Measurements from ENCODE around the gene CLK1. TPM values are rescaled to one million over a fixed set of nuclear protein-coding genes. Genes with fewer than 3 reads are reported as not detected.
A peak's percentile ranks its signal among the peaks of the same experiment; 100 is the strongest.

The CLK1 gene
- total RNA-seq, 2 donors from 2014 or later = 126 to 131 TPM

DNA sequence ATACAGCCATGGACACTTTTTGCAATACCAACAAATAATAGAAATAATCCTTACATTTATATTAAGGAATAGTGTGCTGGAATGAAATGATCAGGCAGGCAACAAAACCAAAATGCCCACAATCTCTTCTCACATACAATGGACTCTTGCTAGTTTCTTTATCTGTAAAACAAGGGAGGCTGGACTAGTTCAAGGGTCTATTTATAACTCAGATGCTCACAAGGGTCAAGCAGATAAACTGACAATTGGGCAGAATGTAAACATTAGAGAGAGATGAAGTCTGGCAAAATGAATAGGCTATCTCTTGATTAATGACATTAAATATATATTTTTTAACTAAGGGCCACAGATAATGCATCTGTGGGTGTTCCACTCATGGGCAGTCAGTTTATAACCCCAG lies 13.0 kb upstream of the CLK1 start:
- no peak for TF ChIP-seq POLR2AphosphoS5 (IDR thresholded peaks at IDR 0.05)
- Histone ChIP-seq H3K4me3 (no peak overlapping the region), H3K9me3 (no peaks in the 10 kb centered on the region), H3K27ac (no peak overlapping the region), H3K36me3 (peaks cover 0 to 5% of the 10 kb centered on the region in 2 donors), H3K4me1 (replicated peaks) (no peaks in the 10 kb centered on the region), H3K27me3 (replicated peaks; ENCODE audit: insufficient read depth) (no peaks in the 10 kb centered on the region)
- DNase-seq (ENCODE audit: low spot score) = no peak
- intact Hi-C loops (cut with DNase I) = no loop called here

DNA sequence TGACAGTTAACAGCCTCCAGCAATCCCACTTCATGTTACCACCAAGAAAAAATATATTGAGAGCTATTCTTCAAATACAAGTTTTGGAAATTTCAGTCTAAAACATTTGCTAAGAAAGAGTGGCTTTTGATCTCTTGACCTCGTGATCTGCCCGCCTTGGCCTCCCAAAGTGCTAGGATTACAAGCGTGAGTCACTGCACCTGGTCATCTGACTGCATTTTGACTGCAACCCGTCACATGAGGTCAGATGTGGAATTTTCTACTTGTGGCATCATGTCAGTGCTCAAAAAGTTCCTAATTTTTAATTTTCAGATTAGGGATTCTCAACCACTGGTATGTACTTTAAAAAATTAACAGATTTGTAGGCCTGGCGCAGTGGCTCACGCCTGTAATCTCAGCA lies 9.1 kb upstream of the CLK1 start:
- peaks cover 0 to 5% of the 10 kb centered on the region in 2 donors for H3K36me3 ChIP-seq
- 97% methylated on average over 6 of the region's 6 CpGs for WGBS
- TF ChIP-seq, protein P1, sequence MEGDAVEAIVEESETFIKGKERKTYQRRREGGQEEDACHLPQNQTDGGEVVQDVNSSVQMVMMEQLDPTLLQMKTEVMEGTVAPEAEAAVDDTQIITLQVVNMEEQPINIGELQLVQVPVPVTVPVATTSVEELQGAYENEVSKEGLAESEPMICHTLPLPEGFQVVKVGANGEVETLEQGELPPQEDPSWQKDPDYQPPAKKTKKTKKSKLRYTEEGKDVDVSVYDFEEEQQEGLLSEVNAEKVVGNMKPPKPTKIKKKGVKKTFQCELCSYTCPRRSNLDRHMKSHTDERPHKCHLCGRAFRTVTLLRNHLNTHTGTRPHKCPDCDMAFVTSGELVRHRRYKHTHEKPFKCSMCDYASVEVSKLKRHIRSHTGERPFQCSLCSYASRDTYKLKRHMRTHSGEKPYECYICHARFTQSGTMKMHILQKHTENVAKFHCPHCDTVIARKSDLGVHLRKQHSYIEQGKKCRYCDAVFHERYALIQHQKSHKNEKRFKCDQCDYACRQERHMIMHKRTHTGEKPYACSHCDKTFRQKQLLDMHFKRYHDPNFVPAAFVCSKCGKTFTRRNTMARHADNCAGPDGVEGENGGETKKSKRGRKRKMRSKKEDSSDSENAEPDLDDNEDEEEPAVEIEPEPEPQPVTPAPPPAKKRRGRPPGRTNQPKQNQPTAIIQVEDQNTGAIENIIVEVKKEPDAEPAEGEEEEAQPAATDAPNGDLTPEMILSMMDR (IDR thresholded peaks at IDR 0.05) = no peak
- TF ChIP-seq POLR2AphosphoS5 (IDR thresholded peaks at IDR 0.05) (no peak), POLR2A (IDR thresholded peaks at IDR 0.05) (no peak)

DNA sequence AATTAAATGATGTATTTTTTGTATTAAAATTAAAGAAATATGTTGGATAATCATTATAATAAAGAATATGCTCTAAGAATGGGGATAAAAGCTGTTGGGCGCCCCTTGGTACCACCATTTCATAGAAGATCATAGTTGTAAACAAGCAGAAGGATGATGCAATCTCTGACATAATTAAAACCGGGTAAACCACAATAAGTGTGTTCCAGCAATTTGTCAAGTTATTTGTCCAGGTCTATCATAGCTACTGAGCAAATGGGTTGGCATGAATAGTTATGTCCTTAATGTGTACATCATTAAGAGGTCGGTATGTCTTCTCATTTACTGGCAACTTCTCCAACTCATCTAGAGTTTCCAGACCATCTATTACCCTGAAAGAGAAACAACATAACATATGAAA lies 6.7 kb upstream of the CLK1 start:
- H3K4me3 ChIP-seq = no peak overlapping the region
- no peaks in the 10 kb centered on the region for H3K4me1 ChIP-seq (replicated peaks)
- intact Hi-C loops (cut with DNase I) = no loop called here
- TF ChIP-seq POLR2A (IDR thresholded peaks at IDR 0.05) = no peak
- TF ChIP-seq, protein P1 (IDR thresholded peaks at IDR 0.05) = no peak
- TF ChIP-seq POLR2AphosphoS5 (IDR thresholded peaks at IDR 0.05) = no peak
- H3K27me3 ChIP-seq (replicated peaks; ENCODE audit: insufficient read depth) = no peaks in the 10 kb centered on the region
- WGBS = 72% methylated on average over 3 of the region's 3 CpGs
- no peak overlapping the region for H3K27ac ChIP-seq
- no peaks in the 10 kb centered on the region for H3K36me3 ChIP-seq
- DNase-seq (ENCODE audit: low spot score) = no peak
- H3K9me3 ChIP-seq = no peaks in the 10 kb centered on the region

More for the DNA sequence above, 9.1 kb upstream of the CLK1 start:
- no peaks in the 10 kb centered on the region for H3K9me3 ChIP-seq
- DNase-seq (ENCODE audit: low spot score) = no peak
- intact Hi-C loops (cut with DNase I) = no loop called here
- H3K4me1 ChIP-seq (replicated peaks) = no peaks in the 10 kb centered on the region
- no peaks in the 10 kb centered on the region for H3K27me3 ChIP-seq (replicated peaks; ENCODE audit: insufficient read depth)
- H3K4me3 ChIP-seq = no peak overlapping the region
- no peak overlapping the region for H3K27ac ChIP-seq

DNA sequence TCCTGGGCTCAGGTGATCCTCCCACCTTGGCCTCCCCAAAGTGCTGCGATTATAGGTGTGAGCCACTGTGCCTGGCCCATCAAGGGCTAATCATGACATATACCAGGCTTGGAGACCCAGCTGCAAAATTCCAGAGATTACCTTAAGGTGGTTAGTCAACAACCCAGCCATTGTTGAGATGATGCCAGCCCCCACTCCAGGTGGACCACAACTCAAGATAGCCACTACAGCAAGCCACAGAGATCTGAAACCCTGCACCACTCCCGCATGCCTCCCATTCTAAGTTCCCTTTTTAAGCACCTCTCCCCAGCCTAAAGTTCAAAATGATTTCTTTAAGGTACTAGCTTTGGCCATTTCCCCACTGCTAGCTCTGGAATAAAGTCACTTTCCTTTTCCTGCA lies 4.6 kb upstream of the CLK1 start:
- intact Hi-C loops (cut with DNase I) = no loop called here
- H3K27ac ChIP-seq = no peak overlapping the region
- 85% methylated on average over 2 of the region's 2 CpGs for WGBS

DNA sequence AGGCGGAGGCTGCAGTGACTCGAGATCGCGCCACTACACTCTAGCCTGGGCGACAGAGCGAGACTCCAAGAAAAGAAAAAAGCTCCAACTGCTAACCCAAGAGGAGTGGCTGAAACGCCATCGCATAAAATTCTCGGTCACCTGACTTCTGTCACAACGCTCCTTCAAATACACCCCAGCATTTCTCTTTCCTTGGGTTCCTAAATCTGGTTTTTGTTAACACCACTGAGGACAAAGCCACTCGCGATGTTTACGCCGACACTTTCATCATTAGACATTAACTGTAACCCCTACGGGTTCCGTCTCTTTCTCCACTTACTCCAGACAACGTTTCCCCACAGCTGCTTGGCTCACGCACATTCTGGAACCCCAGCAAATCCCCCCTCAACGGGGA lies 679 bp downstream of the CLK1 start:
- under 1% methylated on average over 19 of the region's 19 CpGs for WGBS
- no peak for TF ChIP-seq POLR2A (IDR thresholded peaks at IDR 0.05)
- TF ChIP-seq, protein P1 (IDR thresholded peaks at IDR 0.05) = no peak
- TF ChIP-seq POLR2AphosphoS5 (IDR thresholded peaks at IDR 0.05) = no peak
- Histone ChIP-seq H3K36me3 (peaks cover 2 to 4% of the 10 kb centered on the region in 2 donors), H3K4me1 (replicated peaks) (peaks cover 5% of the 10 kb centered on the region), H3K9me3 (no peaks in the 10 kb centered on the region), H3K27ac (peak overlapping the region; percentile 100), H3K27me3 (replicated peaks; ENCODE audit: insufficient read depth) (no peaks in the 10 kb centered on the region), H3K4me3 (peak overlapping the region; percentile 87 to 90)
- DNase-seq (ENCODE audit: low spot score) = no peak
- intact Hi-C loops (cut with DNase I) = loop anchor here (2.0 kb wide), 1 partner anchor 53 kb away; the partner anchor contains the start of gene BZW1

More for the DNA sequence above, 4.6 kb upstream of the CLK1 start:
- no peak for DNase-seq (ENCODE audit: low spot score)
- TF ChIP-seq POLR2AphosphoS5 (IDR thresholded peaks at IDR 0.05) = no peak
- TF ChIP-seq, protein P1 (IDR thresholded peaks at IDR 0.05) = no peak
- TF ChIP-seq POLR2A (IDR thresholded peaks at IDR 0.05) = no peak
- H3K4me1 ChIP-seq (replicated peaks) = no peaks in the 10 kb centered on the region
- H3K36me3 ChIP-seq = no peaks in the 10 kb centered on the region
- no peaks in the 10 kb centered on the region for H3K27me3 ChIP-seq (replicated peaks; ENCODE audit: insufficient read depth)
- H3K4me3 ChIP-seq = no peak overlapping the region
- H3K9me3 ChIP-seq = no peaks in the 10 kb centered on the region

Data from prostate gland (tissue), 2 donors.